Activated naive CD4-positive, alpha-beta T cell treated with anti-CD3 and anti-CD28 coated beads, Interleukin-2, amount 10 ng/mL, durations not matched to agents 7 days and 5 days (primary cell): ENCODE measurements around the gene NCBP3.

Experiments used
- CTCF ChIA-PET: fragments of 350-600 bp; sonication (Branson Sonifier 250); formaldehyde crosslinking; loops from one replicate; lab custom pipeline; 2021; ENCODE audit warnings: antibody characterized with exemption; lab: Charles Lee
- DNase-seq: peaks from one replicate; pipeline ENCODE4 v3.0.0-alpha.2; 2020
- H3K27ac Mint-ChIP-seq: one replicate; pipeline ENCODE4 v1.8.0; 2021; ENCODE audit warnings: mild to moderate bottlenecking, moderate library complexity, mixed read lengths
- H3K27me3 Mint-ChIP-seq: one replicate; pipeline ENCODE4 v1.8.0; 2021; ENCODE audit warnings: mild to moderate bottlenecking, mixed read lengths
- H3K36me3 Mint-ChIP-seq: one replicate; pipeline ENCODE4 v1.8.0; 2021; ENCODE audit warnings: mixed read lengths
- H3K4me1 Mint-ChIP-seq: one replicate; pipeline ENCODE4 v1.8.0; 2021; ENCODE audit warnings: mixed read lengths
- H3K4me3 Mint-ChIP-seq: one replicate; pipeline ENCODE4 v1.8.0; 2021; ENCODE audit warnings: mild to moderate bottlenecking, moderate library complexity, mixed read lengths
- H3K9me3 Mint-ChIP-seq: one replicate; pipeline ENCODE4 v1.8.0; 2021; ENCODE audit warnings: mixed read lengths

The NCBP3 gene

DNA sequence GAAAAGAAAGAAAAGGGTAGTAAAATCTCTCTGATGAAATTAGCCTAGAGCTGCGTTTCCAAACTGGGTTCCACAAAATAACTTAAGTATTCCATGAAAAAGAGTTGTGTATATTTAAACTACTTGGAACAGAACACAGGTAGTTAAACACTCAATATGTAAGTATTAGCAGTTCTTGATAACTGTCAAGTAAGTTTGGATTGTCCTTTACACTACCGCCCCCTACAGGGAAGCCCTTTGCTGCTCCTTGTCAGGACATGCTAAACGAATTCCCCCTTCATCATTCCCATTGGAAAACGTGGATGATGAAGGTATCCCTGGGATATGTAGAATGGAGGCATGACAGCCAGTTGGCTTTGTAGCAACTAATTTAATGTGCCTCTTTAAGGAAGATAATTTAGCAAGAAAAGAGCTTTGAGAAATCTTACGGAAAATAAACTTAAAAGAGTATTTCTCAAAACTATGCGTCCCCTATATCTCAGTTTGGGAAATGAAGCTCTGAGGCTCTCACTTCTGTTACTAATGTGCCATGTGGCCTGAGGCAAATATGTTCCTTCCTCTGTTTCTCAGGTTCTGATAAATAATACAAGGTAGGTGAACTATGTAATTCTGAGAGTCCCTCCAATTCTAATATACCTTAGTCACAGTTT is 18.8 kb downstream of the NCBP3 start:
- DNase-seq: peak; percentile 84
- Mint-ChIP-seq H3K36me3 (peaks cover 32% of the 10 kb centered on the region), H3K4me3 (no peak overlapping the region), H3K9me3 (no peaks in the 10 kb centered on the region), H3K27me3 (no peaks in the 10 kb centered on the region), H3K4me1 (peaks cover 2% of the 10 kb centered on the region), H3K27ac (no peak overlapping the region)
- CTCF ChIA-PET: interaction anchor here (0.7 to 10.9 kb wide), 23 partner anchors 11 to 155 kb away, joined by 3 to 374 read pairs (median 5); partner anchors contain the start of genes HASPIN and NCBP3

DNA sequence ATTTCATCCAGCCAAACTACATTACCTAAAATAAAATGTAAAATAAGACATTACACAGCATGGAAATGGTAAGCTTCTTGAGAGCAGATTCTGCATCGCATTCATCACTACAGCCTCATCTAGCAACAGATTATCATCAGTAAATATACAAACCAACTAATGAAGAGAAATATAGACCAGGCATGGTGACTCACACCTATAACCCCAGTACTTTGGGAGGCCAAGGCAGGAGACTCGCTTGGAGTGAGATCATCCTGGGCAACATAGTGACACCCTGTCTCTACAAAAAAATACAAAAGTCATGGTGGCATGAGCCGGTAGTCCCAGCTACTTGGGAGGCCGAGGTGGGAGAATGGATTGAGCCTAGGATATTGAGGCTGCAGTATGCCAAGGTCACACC is 19.9 kb downstream of the NCBP3 start:
- Mint-ChIP-seq H3K4me1 (peaks cover 2% of the 10 kb centered on the region), H3K27me3 (no peaks in the 10 kb centered on the region), H3K36me3 (peaks cover 42% of the 10 kb centered on the region), H3K9me3 (no peaks in the 10 kb centered on the region), H3K4me3 (no peak overlapping the region), H3K27ac (no peak overlapping the region)
- DNase-seq: peak; percentile 16
- CTCF ChIA-PET: interaction anchor here (0.7 to 10.9 kb wide), 8 partner anchors 10 to 154 kb away, joined by 4 to 374 read pairs (median 15); partner anchors contain the start of gene NCBP3

DNA sequence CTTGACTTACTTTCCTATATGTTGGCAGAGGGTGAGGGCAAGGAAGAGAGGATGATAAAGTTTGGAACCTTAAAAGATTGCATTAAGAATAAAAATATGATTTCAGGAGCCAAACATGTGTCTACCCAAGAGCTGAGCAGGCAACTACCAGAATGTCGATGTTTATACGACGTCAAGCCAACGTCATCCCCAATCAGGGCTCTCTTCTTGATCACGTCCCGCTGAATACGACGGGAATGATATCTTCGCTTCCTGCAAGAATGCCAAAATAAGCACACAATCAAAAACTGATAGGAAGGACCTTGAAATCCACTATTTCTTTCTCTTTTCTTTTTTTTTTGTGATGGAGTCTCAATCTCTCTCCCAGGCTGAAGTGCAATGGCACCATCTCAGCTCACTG is 24.9 kb downstream of the NCBP3 start:
- CTCF ChIA-PET: interaction anchor here (10.9 kb wide), 1 partner anchor 85 kb away, joined by 374 read pairs; no protein-coding TSS in a partner anchor

DNA sequence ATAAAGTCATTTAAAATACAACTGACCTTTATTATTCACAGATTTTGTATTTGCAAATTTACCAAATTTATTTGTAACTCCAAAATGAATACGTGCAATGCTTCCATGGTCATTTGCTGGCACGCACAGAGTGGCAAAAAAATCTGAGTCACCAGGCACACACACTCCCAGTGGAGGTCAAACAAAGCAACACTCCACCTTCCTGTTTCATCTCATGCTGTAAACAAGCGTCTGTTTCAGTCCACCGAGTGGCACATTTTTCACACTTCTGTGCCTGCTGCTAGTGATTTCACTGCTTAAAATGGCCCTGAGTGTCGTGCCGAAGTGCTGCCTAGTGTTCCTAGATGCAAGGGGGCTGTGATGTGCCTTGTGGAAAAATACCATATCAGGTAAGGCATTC is 27.3 kb downstream of the NCBP3 start:
- Mint-ChIP-seq H3K9me3 (no peaks in the 10 kb centered on the region), H3K27ac (no peak overlapping the region), H3K4me1 (no peaks in the 10 kb centered on the region), H3K27me3 (no peaks in the 10 kb centered on the region), H3K4me3 (no peak overlapping the region), H3K36me3 (peaks cover 59% of the 10 kb centered on the region)
- CTCF ChIA-PET: interaction anchor here (4.6 kb wide), 1 partner anchor 8 kb away, joined by 22 read pairs; no protein-coding TSS in a partner anchor
- DNase-seq: peak; percentile 3

More for the DNA sequence above, 24.9 kb downstream of the NCBP3 start:
- DNase-seq: peak; percentile 9
- Mint-ChIP-seq H3K9me3 (no peaks in the 10 kb centered on the region), H3K4me3 (no peak overlapping the region), H3K4me1 (no peaks in the 10 kb centered on the region), H3K36me3 (peaks cover 44% of the 10 kb centered on the region), H3K27ac (no peak overlapping the region), H3K27me3 (no peaks in the 10 kb centered on the region)

DNA sequence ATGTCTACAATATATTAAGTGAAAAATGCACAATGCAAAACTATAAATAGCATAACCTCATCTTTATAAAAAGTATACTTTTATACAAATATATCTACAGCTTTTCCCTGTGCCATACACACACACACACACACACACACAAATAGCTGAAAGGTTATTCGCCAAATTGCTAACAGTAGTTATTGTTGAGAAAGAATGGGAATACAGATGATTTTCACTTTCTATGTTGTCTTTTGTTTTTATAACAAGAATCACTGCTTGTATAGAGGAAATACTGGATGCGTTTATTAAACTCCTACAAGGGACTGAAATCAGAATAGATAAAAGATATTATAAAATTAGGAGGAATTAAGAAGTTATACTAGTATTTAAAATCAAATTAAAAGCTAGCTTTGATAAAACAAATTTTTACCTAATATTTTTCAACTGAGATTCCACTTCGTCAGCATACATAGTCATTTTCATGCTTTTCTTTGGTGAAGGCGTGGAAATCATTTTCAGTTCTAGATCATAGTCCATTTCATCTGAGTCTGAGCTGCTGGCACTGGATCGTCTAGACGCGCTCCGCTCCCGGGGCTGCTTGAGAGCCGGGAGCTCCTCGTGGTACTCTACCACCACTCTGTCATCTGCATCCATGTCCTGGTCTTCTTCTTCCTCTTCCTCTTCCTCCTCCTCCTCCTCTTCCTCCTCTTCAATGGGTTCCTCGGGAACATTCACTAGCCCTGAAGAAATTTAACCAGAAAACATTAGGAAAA is 28.0 kb downstream of the NCBP3 start:
- no peak for DNase-seq
- H3K9me3 Mint-ChIP-seq: no peaks in the 10 kb centered on the region
- H3K27ac Mint-ChIP-seq: no peak overlapping the region
- no peaks in the 10 kb centered on the region for H3K27me3 Mint-ChIP-seq
- H3K4me1 Mint-ChIP-seq: no peaks in the 10 kb centered on the region
- peaks cover 56% of the 10 kb centered on the region for H3K36me3 Mint-ChIP-seq
- CTCF ChIA-PET: interaction anchor here (2.1 to 4.6 kb wide), 2 partner anchors 9 to 28 kb away, joined by 7 to 22 read pairs; partner anchors contain the start of gene NCBP3
- H3K4me3 Mint-ChIP-seq: no peak overlapping the region

DNA sequence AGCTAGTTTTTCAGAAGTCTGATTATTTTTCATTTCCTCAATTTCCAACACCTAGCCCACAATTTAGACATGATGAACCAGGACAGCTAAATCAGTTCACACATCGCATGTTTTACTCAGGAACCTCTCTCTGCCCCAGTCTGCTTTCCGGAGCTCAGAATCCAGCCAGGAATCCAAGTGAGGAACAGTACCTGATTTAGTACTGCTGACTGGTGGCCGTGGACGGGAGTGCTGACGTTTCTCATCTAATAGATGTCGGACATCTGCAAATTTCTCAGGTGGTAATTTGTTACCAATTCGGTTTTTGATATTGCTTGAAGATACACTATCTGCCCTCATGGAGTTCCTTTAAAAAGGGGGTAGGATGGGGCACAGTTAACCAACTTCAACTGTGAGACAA is 30.1 kb downstream of the NCBP3 start:
- DNase-seq: no peak
- Mint-ChIP-seq H3K9me3 (no peaks in the 10 kb centered on the region), H3K36me3 (peaks cover 51% of the 10 kb centered on the region), H3K27me3 (no peaks in the 10 kb centered on the region), H3K4me1 (no peaks in the 10 kb centered on the region), H3K4me3 (no peak overlapping the region), H3K27ac (no peak overlapping the region)
- CTCF ChIA-PET: interaction anchor here (0.9 to 4.6 kb wide), 2 partner anchors 11 to 78 kb away, joined by 5 to 22 read pairs; no protein-coding TSS in a partner anchor

DNA sequence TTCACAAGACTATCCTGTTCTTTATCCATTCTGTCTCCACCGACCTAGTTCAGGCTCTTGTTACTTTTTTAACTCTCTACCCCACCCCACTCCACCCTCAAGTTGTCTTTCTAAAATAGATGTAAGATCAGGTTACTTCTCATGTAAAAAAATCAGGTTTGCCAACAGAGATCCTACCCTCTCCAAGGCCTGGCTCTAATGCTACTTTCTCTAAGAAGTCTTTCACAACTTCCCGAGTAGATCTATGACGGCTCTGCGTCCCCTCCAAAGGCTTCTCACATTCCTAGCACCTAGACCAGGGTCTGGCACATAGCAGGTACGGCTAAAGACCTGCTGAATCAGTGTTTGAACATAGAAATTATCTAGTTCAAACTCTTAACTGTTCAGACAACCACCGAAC is 30.9 kb downstream of the NCBP3 start:
- CTCF ChIA-PET: interaction anchor here (0.9 to 4.6 kb wide), 2 partner anchors 12 to 78 kb away, joined by 5 to 22 read pairs; no protein-coding TSS in a partner anchor
- H3K27ac Mint-ChIP-seq: no peak overlapping the region
- no peak overlapping the region for H3K4me3 Mint-ChIP-seq
- no peaks in the 10 kb centered on the region for H3K9me3 Mint-ChIP-seq
- no peak for DNase-seq
- H3K36me3 Mint-ChIP-seq: peaks cover 48% of the 10 kb centered on the region
- no peaks in the 10 kb centered on the region for H3K4me1 Mint-ChIP-seq
- H3K27me3 Mint-ChIP-seq: no peaks in the 10 kb centered on the region

DNA sequence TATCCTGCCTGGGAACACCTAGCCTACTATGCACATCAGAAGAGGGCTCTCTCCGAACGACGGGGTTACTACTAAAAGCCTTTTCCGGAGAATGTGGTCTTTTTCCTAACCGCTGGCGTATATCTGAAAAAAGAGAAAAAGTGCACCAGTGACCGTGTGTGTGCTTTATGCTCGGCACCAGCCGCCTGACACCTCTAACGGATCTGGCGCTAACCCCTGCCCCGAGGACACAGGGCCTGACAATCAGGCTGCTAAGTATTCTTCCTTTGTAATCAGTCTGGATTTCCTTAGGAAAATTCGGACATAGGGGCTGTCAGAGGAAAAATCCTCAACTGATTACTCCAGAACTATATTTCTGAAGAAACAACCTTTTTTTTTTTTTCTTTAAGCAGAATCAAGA is 31.7 kb downstream of the NCBP3 start:
- CTCF ChIA-PET: interaction anchor here (4.6 kb wide), 1 partner anchor 12 kb away, joined by 22 read pairs; no protein-coding TSS in a partner anchor
- Mint-ChIP-seq H3K4me1 (no peaks in the 10 kb centered on the region), H3K27ac (no peak overlapping the region), H3K4me3 (no peak overlapping the region), H3K36me3 (peaks cover 48% of the 10 kb centered on the region), H3K9me3 (no peaks in the 10 kb centered on the region), H3K27me3 (no peaks in the 10 kb centered on the region)
- DNase-seq: peak; percentile 0

DNA sequence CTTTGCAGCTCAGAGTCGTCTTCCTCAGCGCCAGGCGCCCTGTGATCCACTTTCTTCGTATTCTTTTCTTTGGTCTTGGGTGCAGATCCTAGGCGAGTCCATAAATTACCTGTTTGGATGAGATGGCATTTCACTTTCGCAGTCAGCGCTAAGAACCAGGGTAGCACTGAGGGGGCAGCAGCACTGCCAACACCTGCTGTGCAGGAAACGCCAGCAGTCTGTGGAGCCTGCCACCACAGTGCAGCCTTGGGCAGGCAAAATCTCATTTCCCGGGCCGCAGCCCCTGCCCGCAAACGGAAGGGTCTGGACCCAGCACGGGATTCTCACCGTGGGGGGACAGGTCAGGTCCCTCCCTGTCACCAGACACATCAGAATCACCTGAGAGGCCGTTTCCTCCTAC is 32.9 kb downstream of the NCBP3 start:
- Mint-ChIP-seq H3K9me3 (no peaks in the 10 kb centered on the region), H3K36me3 (peaks cover 44% of the 10 kb centered on the region), H3K4me1 (no peaks in the 10 kb centered on the region), H3K27ac (no peak overlapping the region), H3K4me3 (no peak overlapping the region), H3K27me3 (no peaks in the 10 kb centered on the region)
- CTCF ChIA-PET: interaction anchor here (3.1 to 6.3 kb wide), 2 partner anchors 15 to 76 kb away, joined by 13 to 46 read pairs; no protein-coding TSS in a partner anchor
- DNase-seq: peak; percentile 2

DNA sequence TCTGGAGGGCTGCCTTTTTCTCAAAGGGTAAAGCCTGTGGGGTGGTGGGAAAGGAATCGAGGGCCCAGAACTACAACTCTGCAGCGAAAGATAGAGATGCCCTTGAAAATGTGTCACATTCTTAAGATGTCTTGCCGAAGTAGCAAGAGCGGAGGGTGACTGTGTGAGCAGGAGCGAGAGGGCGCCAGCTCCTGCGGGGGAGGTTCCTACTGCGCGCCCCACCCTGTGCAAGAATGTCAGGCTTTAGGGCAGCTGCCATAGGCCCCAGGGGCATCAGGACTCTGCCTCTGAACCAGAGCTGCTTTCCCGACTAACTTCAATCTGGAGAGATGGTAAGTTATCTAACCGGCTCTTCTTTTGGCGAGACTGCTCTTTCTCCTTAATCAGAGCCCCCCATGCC is 33.3 kb downstream of the NCBP3 start:
- Mint-ChIP-seq H3K4me3 (no peak overlapping the region), H3K36me3 (peaks cover 42% of the 10 kb centered on the region), H3K27ac (no peak overlapping the region), H3K4me1 (no peaks in the 10 kb centered on the region), H3K9me3 (no peaks in the 10 kb centered on the region), H3K27me3 (no peaks in the 10 kb centered on the region)
- CTCF ChIA-PET: interaction anchor here (3.1 to 6.3 kb wide), 2 partner anchors 15 to 76 kb away, joined by 13 to 46 read pairs; no protein-coding TSS in a partner anchor
- peak; percentile 8 for DNase-seq

DNA sequence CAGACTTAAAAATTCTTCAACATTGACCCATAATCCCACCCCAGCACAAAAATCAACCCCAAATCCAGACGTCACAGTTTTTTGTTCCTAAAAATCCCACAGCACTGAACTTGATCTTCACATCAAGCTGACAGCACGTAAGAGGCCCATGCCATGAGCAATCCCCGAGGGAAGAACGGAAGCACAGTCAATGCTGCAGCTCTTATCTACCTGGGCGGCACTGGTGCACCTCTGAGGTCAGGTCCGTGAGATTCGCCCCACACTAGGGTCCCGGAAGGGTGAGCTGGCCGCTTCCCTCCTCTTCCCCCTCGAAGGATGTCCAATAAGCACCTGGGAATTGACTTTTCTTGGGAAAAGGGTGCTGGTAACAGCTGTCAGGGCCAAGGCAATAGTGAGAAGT is 33.8 kb downstream of the NCBP3 start:
- CTCF ChIA-PET: interaction anchor here (3.1 to 6.3 kb wide), 2 partner anchors 16 to 76 kb away, joined by 13 to 46 read pairs; no protein-coding TSS in a partner anchor
- peaks cover 44% of the 10 kb centered on the region for H3K36me3 Mint-ChIP-seq

DNA sequence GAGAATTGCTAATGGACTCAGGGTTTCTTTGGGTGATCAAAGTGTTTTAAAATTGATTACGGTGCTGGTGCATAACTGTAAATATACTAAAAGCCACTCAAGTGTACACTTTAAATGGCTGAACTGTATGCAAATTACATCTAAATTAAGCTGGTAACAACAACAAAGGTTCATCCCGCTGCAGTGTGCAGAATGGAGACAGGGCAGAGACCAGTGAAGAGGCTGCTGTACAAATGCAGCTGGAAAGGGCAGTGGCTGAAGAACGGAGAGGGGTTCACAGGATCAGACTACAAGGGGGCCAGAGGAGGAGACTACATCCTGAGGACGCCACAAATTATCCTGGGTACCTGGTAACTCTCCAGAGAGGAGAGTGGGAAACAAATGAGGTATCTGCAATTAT is 36.0 kb downstream of the NCBP3 start:
- Mint-ChIP-seq H3K36me3 (peaks cover 44% of the 10 kb centered on the region), H3K9me3 (no peaks in the 10 kb centered on the region), H3K4me1 (no peaks in the 10 kb centered on the region), H3K27ac (no peak overlapping the region), H3K4me3 (no peak overlapping the region), H3K27me3 (no peaks in the 10 kb centered on the region)
- DNase-seq: peak; percentile 7
- CTCF ChIA-PET: interaction anchor here (6.3 kb wide), 1 partner anchor 73 kb away, joined by 46 read pairs; no protein-coding TSS in a partner anchor

More for the DNA sequence above, 33.8 kb downstream of the NCBP3 start:
- Mint-ChIP-seq H3K4me1 (no peaks in the 10 kb centered on the region), H3K27ac (no peak overlapping the region), H3K9me3 (no peaks in the 10 kb centered on the region), H3K27me3 (no peaks in the 10 kb centered on the region), H3K4me3 (no peak overlapping the region)
- peak; percentile 15 for DNase-seq

DNA sequence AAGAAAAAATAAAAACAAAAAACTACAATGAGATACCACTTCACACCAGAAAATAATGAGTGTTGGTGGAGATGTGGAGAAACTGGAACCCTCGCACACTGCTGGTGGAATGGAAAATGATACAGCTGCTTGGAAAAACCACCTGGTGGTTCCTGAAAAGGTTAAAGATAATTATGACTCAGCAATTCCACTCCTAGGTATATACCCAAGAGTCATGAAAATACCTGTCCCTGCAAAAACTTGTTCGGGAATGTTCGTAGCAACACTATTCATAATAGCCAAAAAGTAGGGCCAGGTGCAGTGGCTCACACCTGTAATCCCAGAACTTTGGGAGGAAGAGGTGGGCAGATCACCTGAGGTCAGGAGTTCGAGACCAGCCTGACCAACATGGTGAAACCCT is 36.9 kb downstream of the NCBP3 start:
- Mint-ChIP-seq H3K27me3 (no peaks in the 10 kb centered on the region), H3K4me1 (no peaks in the 10 kb centered on the region), H3K36me3 (peaks cover 38% of the 10 kb centered on the region), H3K9me3 (no peaks in the 10 kb centered on the region), H3K4me3 (no peak overlapping the region), H3K27ac (no peak overlapping the region)
- CTCF ChIA-PET: interaction anchor here (6.3 kb wide), 1 partner anchor 72 kb away, joined by 46 read pairs; no protein-coding TSS in a partner anchor
- DNase-seq: peak; percentile 4

DNA sequence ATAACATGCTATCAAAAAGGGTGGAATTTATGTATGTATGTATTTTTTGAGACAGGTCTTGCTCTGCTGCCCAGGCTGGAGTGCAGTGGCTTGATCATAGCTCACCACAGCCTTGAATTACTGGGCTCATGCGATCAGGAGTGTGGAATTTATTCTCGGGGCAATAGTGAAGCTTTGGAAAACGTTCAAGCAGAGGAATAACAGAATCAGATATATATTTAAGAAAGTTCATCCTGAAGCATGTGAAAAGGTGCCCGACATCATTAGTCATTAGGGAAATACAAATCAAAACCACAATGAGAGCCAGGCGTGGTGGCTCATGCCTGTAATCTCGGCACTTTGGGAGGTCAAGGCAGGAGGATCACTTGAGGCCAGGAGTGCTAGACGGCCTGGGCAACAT is 37.3 kb downstream of the NCBP3 start:
- CTCF ChIA-PET: interaction anchor here (2.7 to 6.3 kb wide), 2 partner anchors 19 to 72 kb away, joined by 6 to 46 read pairs; no protein-coding TSS in a partner anchor
- Mint-ChIP-seq H3K36me3 (peaks cover 34% of the 10 kb centered on the region), H3K4me3 (no peak overlapping the region), H3K27ac (no peak overlapping the region), H3K27me3 (no peaks in the 10 kb centered on the region), H3K4me1 (peaks cover 2% of the 10 kb centered on the region), H3K9me3 (no peaks in the 10 kb centered on the region)
- no peak for DNase-seq
